Neutrophil (primary cell): Measurements from ENCODE around the gene HLA-DPB1.

Experiments
- H3K27ac ChIP-seq: fragments of 200-600 bp; sonication (generic); 2 replicates; pipeline ENCODE4 v1.5.1; 2016; ENCODE audit warnings: mild to moderate bottlenecking, moderate library complexity
- H3K27me3 ChIP-seq: fragments of 200-600 bp; sonication (generic); 2 replicates; pipeline ENCODE4 v1.6.0; 2016; ENCODE audit warnings: mild to moderate bottlenecking
- H3K36me3 ChIP-seq: fragments of 200-600 bp; sonication (generic); 2 replicates; pipeline ENCODE4 v1.5.1; 2017
- H3K4me1 ChIP-seq, 2 experiments: fragments of 200-600 bp in 1 of 2; sonication (generic) in 1 of 2; 1 replicate in 1 of 2; 2 replicates in 1 of 2; pipeline versions ENCODE4 v1.5.1 to v1.6.1; 2013 to 2016; ENCODE audit warnings: low read depth in 1 of 2, low read length in 1 of 2, mild to moderate bottlenecking in 1 of 2, moderate library complexity in 1 of 2; ENCODE audit not compliant: control insufficient read depth in 1 of 2, insufficient read depth in 1 of 2
- H3K4me3 ChIP-seq, 2 experiments: fragments of 200-600 bp in 1 of 2; sonication (generic) in 1 of 2; 1 replicate in 1 of 2; 2 replicates in 1 of 2; pipeline ENCODE4 v1.5.1; 2013 to 2016; ENCODE audit warnings: low read depth in 1 of 2, low read length in 1 of 2, mild to moderate bottlenecking in 1 of 2, moderate library complexity in 1 of 2
- H3K9me3 ChIP-seq: fragments of 200-600 bp; sonication (generic); 2 replicates; pipeline ENCODE4 v1.5.1; 2016
- TF ChIP-seq, protein P1 (sequence below): fragments of 200-600 bp; sonication (generic); IDR thresholded peaks from 2 replicates; pipeline ENCODE4 v1.5.1; 2016; ENCODE audit warnings: antibody characterized with exemption

HLA-DPB1 gene

DNA sequence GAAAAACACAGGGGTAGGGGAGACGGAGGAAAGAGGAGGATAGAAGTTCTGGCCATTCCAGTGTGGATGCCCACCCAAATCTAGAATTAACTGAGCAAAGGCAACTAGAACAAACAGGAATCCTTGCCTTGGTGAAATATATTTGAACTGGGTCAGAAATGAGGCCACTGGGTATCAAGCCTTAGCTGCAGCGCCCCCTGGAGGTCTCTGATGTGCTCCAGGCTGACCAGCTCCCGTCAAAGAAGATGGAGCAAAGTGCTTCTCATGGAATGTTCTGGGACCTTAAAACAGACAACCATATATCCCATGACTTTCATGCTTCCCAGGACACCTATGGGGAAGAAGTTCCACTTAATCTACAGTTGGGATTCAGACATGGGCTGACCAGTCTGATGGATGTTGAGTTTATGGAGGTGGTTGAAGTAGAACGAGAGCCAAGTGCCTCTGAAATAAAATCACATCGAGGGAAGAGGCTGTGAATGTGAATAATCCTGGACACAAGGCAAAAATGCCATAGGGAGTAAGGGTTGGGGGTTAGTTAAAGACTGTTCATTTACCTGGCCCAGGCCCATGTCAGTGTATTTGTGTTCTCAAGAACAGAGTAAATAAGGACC, 50.4 kb downstream of the HLA-DPB1 start:
- TF ChIP-seq, protein P1, sequence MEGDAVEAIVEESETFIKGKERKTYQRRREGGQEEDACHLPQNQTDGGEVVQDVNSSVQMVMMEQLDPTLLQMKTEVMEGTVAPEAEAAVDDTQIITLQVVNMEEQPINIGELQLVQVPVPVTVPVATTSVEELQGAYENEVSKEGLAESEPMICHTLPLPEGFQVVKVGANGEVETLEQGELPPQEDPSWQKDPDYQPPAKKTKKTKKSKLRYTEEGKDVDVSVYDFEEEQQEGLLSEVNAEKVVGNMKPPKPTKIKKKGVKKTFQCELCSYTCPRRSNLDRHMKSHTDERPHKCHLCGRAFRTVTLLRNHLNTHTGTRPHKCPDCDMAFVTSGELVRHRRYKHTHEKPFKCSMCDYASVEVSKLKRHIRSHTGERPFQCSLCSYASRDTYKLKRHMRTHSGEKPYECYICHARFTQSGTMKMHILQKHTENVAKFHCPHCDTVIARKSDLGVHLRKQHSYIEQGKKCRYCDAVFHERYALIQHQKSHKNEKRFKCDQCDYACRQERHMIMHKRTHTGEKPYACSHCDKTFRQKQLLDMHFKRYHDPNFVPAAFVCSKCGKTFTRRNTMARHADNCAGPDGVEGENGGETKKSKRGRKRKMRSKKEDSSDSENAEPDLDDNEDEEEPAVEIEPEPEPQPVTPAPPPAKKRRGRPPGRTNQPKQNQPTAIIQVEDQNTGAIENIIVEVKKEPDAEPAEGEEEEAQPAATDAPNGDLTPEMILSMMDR, result no peak
- Histone ChIP-seq H3K36me3 (no peaks in the 10 kb centered on the region), H3K4me3 (no peak overlapping the region), H3K27me3 (no peaks in the 10 kb centered on the region), H3K9me3 (peaks cover 4% of the 10 kb centered on the region), H3K4me1 (peaks cover 3 to 7% of the 10 kb centered on the region in 2 experiments), H3K27ac (no peak overlapping the region)

GRCh38 chr6:33128318-33128717, 52.5 kb downstream of the HLA-DPB1 start:
- H3K27ac ChIP-seq, result no peak overlapping the region

DNA sequence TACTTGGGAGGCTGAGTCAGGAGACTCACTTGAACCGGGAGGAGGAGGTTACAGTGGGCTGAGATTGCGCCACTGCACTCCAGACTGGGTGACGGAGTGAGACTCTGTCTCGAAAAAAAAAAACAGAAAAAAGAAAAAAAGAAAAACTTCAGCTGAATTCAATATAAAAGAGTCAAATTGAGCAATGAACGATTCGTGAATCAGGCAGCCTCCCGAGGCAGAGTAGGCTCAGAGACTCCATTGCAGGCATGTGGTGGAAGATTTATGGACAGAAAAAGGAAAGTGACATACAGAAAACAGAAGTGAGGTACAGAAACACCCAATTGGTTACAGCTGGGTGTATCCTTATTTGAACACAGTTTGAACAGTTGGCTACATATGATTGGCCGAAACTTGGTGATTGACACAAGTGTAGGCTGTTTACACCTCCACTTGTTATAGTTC, 56.3 kb downstream of the HLA-DPB1 start:
- TF ChIP-seq, protein P1, result no peak
- no peaks in the 10 kb centered on the region for H3K27me3 ChIP-seq
- no peaks in the 10 kb centered on the region for H3K36me3 ChIP-seq
- H3K9me3 ChIP-seq, result no peaks in the 10 kb centered on the region
- peaks cover 6 to 10% of the 10 kb centered on the region in 2 experiments for H3K4me1 ChIP-seq
- H3K27ac ChIP-seq, result no peak overlapping the region
- no peak overlapping the region for H3K4me3 ChIP-seq

More at GRCh38 chr6:33128318-33128717, 52.5 kb downstream of the HLA-DPB1 start:
- Histone ChIP-seq H3K4me1 (peaks cover 3 to 7% of the 10 kb centered on the region in 2 experiments), H3K36me3 (no peaks in the 10 kb centered on the region), H3K4me3 (no peak overlapping the region), H3K27me3 (no peaks in the 10 kb centered on the region), H3K9me3 (peaks cover 2% of the 10 kb centered on the region)
- TF ChIP-seq, protein P1, result no peak

GRCh38 chr6:33136310-33136900, 60.6 kb downstream of the HLA-DPB1 start:
- Histone ChIP-seq H3K27ac (no peak overlapping the region), H3K36me3 (no peaks in the 10 kb centered on the region), H3K4me3 (no peak overlapping the region), H3K4me1 (peaks cover 3 to 13% of the 10 kb centered on the region in 2 experiments), H3K9me3 (no peaks in the 10 kb centered on the region), H3K27me3 (no peaks in the 10 kb centered on the region)
- TF ChIP-seq, protein P1, result no peak
